ENCODE results near the gene NUFIP1.

Gene NUFIP1

GRCh38 chr13:45016792-45017425 is 27.6 kb upstream of the NUFIP1 start:
- H3K27me3 ChIP-seq (replicated peaks; ENCODE audit: control insufficient read depth, insufficient read depth, low read length): no peaks in the 10 kb centered on the region
- peaks cover 1% of the 10 kb centered on the region for H3K36me3 ChIP-seq (ENCODE audit: control insufficient read depth, insufficient read depth, low read length)
- TF ChIP-seq CTCF (IDR thresholded peaks at IDR 0.05; ENCODE audit: insufficient read depth, low read length, poor library complexity, severe bottlenecking): no peak

GRCh38 chr13:45015300-45015699 is 26.0 kb upstream of the NUFIP1 start:
- Histone ChIP-seq H3K4me3 (replicated peaks; ENCODE audit: low read depth, low read length) (no peak overlapping the region), H3K36me3 (ENCODE audit: control insufficient read depth, insufficient read depth, low read length) (peaks cover 1% of the 10 kb centered on the region; the same call in 1 of the 2 replicates), H3K27me3 (replicated peaks; ENCODE audit: control insufficient read depth, insufficient read depth, low read length) (no peaks in the 10 kb centered on the region)
- no peak for DNase-seq (ENCODE audit: extremely low read depth, insufficient read length)
- no peak for TF ChIP-seq CTCF (IDR thresholded peaks at IDR 0.05; ENCODE audit: insufficient read depth, low read length, poor library complexity, severe bottlenecking)

More at GRCh38 chr13:45016792-45017425, 27.6 kb upstream of the NUFIP1 start:
- H3K4me3 ChIP-seq (replicated peaks; ENCODE audit: low read depth, low read length): no peak overlapping the region
- no peak for DNase-seq (ENCODE audit: extremely low read depth, insufficient read length)

DNA sequence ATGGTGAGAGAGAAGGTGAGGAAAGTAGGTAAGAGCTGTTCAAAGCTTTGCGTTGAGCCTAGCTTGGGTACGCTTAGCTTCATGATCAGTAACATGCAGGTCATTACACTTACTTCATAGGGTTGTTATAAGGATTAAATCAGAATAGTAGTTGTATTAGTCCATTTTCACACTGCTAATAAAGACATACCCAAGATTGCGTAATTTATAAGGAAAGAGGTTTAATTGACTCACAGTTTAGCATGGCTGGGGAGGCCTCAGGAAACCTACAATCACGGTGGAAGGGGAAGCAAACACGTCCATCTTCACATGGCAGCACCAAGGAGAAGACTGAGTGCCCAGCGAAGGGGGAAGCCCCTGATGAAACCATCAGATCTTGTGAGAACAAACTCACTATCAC is 21.9 kb upstream of the NUFIP1 start:
- DNase-seq (ENCODE audit: extremely low read depth, insufficient read length): no peak
- no peak for TF ChIP-seq CTCF (IDR thresholded peaks at IDR 0.05; ENCODE audit: insufficient read depth, low read length, poor library complexity, severe bottlenecking)

GRCh38 chr13:45007823-45008222 is 18.6 kb upstream of the NUFIP1 start:
- no peak for DNase-seq (ENCODE audit: extremely low read depth, insufficient read length)
- Histone ChIP-seq H3K27me3 (replicated peaks; ENCODE audit: control insufficient read depth, insufficient read depth, low read length) (no peaks in the 10 kb centered on the region), H3K36me3 (ENCODE audit: control insufficient read depth, insufficient read depth, low read length) (peaks cover 4% of the 10 kb centered on the region), H3K4me3 (replicated peaks; ENCODE audit: low read depth, low read length) (no peak overlapping the region)
- no peak for TF ChIP-seq CTCF (IDR thresholded peaks at IDR 0.05; ENCODE audit: insufficient read depth, low read length, poor library complexity, severe bottlenecking)

More for the DNA sequence above, 21.9 kb upstream of the NUFIP1 start:
- H3K4me3 ChIP-seq (replicated peaks; ENCODE audit: low read depth, low read length): no peak overlapping the region
- H3K27me3 ChIP-seq (replicated peaks; ENCODE audit: control insufficient read depth, insufficient read depth, low read length): no peaks in the 10 kb centered on the region
- H3K36me3 ChIP-seq (ENCODE audit: control insufficient read depth, insufficient read depth, low read length): peaks cover 5% of the 10 kb centered on the region

- no peak for TF ChIP-seq CTCF (IDR thresholded peaks at IDR 0.05; ENCODE audit: insufficient read depth, low read length, poor library complexity, severe bottlenecking)
- no peaks in the 10 kb centered on the region for H3K27me3 ChIP-seq (replicated peaks; ENCODE audit: control insufficient read depth, insufficient read depth, low read length)
- H3K36me3 ChIP-seq (ENCODE audit: control insufficient read depth, insufficient read depth, low read length): peaks cover 5% of the 10 kb centered on the region
- H3K4me3 ChIP-seq (replicated peaks; ENCODE audit: low read depth, low read length): no peak overlapping the region
- DNase-seq (ENCODE audit: extremely low read depth, insufficient read length): no peak
These were observed 18.0 kb upstream of the NUFIP1 start for GRCh38 chr13:45007225-45007624.

GRCh38 chr13:45004096-45004495 is 14.8 kb upstream of the NUFIP1 start:
- H3K27me3 ChIP-seq (replicated peaks; ENCODE audit: control insufficient read depth, insufficient read depth, low read length): no peaks in the 10 kb centered on the region
- H3K4me3 ChIP-seq (replicated peaks; ENCODE audit: low read depth, low read length): no peak overlapping the region
- no peak for DNase-seq (ENCODE audit: extremely low read depth, insufficient read length)
- TF ChIP-seq CTCF (IDR thresholded peaks at IDR 0.05; ENCODE audit: insufficient read depth, low read length, poor library complexity, severe bottlenecking): no peak
- H3K36me3 ChIP-seq (ENCODE audit: control insufficient read depth, insufficient read depth, low read length): peaks cover 1% of the 10 kb centered on the region; the same call in 1 of the 2 replicates

Measured in GM06990 (cell line).